ENCODE data around the gene CCR1. TPM values are rescaled to one million over a fixed set of nuclear protein-coding genes. Genes with fewer than 3 reads are reported as not detected.
A peak's percentile ranks its signal among the peaks of the same experiment; 100 is the strongest.

The CCR1 gene
- total RNA-seq, 4 donors from 2014 or later: 0.95 to 6.6 (median 1.5) TPM

- H3K36me3 ChIP-seq: no peaks in the 10 kb centered on the region
- H3K9me3 ChIP-seq: no peaks in the 10 kb centered on the region
- TF ChIP-seq CTCF (IDR thresholded peaks at IDR 0.05) (no peak), POLR2A (IDR thresholded peaks at IDR 0.05) (no peak)
- H3K27me3 ChIP-seq: no peaks in the 10 kb centered on the region
- H3K4me3 ChIP-seq: no peak overlapping the region
- peak overlapping the region in 1 of 4 donors; percentile 53 for H3K27ac ChIP-seq
- no peak for DNase-seq
- no peaks in the 10 kb centered on the region for H3K4me1 ChIP-seq
Measured at GRCh38 chr3:46187341-46187700, 20.8 kb downstream of the CCR1 start.

- Histone ChIP-seq H3K36me3 (no peaks in the 10 kb centered on the region), H3K4me1 (no peaks in the 10 kb centered on the region), H3K9me3 (no peaks in the 10 kb centered on the region), H3K27ac (peak overlapping the region in 1 of 4 donors; percentile 53), H3K27me3 (no peaks in the 10 kb centered on the region), H3K4me3 (no peak overlapping the region)
- DNase-seq: peak in 2 of 3 donors; percentile 67 to 70
- TF ChIP-seq POLR2A (IDR thresholded peaks at IDR 0.05) (no peak), CTCF (IDR thresholded peaks at IDR 0.05) (no peak)
Measured at GRCh38 chr3:46186471-46187340, 21.4 kb downstream of the CCR1 start.

- H3K27ac ChIP-seq: no peak overlapping the region
- DNase-seq: no peak
- no peaks in the 10 kb centered on the region for H3K9me3 ChIP-seq
- H3K27me3 ChIP-seq: no peaks in the 10 kb centered on the region
- no peaks in the 10 kb centered on the region for H3K4me1 ChIP-seq
- no peaks in the 10 kb centered on the region for H3K36me3 ChIP-seq
- no peak for TF ChIP-seq POLR2A (IDR thresholded peaks at IDR 0.05)
- no peak for TF ChIP-seq CTCF (IDR thresholded peaks at IDR 0.05)
- H3K4me3 ChIP-seq: no peak overlapping the region
Measured at GRCh38 chr3:46184469-46184868, 23.6 kb downstream of the CCR1 start.

- H3K27ac ChIP-seq: no peak overlapping the region
- no peaks in the 10 kb centered on the region for H3K27me3 ChIP-seq
- TF ChIP-seq POLR2A (IDR thresholded peaks at IDR 0.05): no peak
- no peak for TF ChIP-seq CTCF (IDR thresholded peaks at IDR 0.05)
- no peaks in the 10 kb centered on the region for H3K4me1 ChIP-seq
- DNase-seq: no peak
- no peak overlapping the region for H3K4me3 ChIP-seq
- no peaks in the 10 kb centered on the region for H3K9me3 ChIP-seq
- no peaks in the 10 kb centered on the region for H3K36me3 ChIP-seq
Measured at GRCh38 chr3:46183330-46183729, 24.8 kb downstream of the CCR1 start.

- Histone ChIP-seq H3K36me3 (no peaks in the 10 kb centered on the region), H3K27ac (no peak overlapping the region), H3K9me3 (no peaks in the 10 kb centered on the region), H3K4me3 (no peak overlapping the region), H3K4me1 (no peaks in the 10 kb centered on the region), H3K27me3 (no peaks in the 10 kb centered on the region)
- TF ChIP-seq POLR2A (IDR thresholded peaks at IDR 0.05) (no peak), CTCF (IDR thresholded peaks at IDR 0.05) (no peak)
- no peak for DNase-seq
Measured at GRCh38 chr3:46168583-46169345, 39.3 kb downstream of the CCR1 start.

Measured in Peyer's patch (tissue), 4 donors.